Ovary (tissue), 9 donors: ENCODE results near the gene SPPL2C. TPM values are rescaled to one million over a fixed set of nuclear protein-coding genes. Genes with fewer than 3 reads are reported as not detected.

Experiments
- DNase-seq, 5 donors: peaks; one replicate each; pipeline ENCODE4 v3.0.0-alpha.2; 2019 to 2020
- H3K27ac ChIP-seq, 2 donors: fragments of 200-600 bp; one replicate each; pipeline versions ENCODE4 v1.5.1 to v1.8.0; 2019 to 2022
- H3K27me3 ChIP-seq: fragments of 200-600 bp; one replicate; pipeline ENCODE4 v1.8.0; 2022
- H3K36me3 ChIP-seq: fragments of 200-600 bp; sonication (generic); one replicate; pipeline ENCODE4 v1.5.1; 2019
- H3K4me1 ChIP-seq: one replicate; pipeline ENCODE4 v1.8.1; 2013; ENCODE audit warnings: mild to moderate bottlenecking, moderate library complexity; ENCODE audit not compliant: insufficient read depth
- H3K4me3 ChIP-seq: fragments of 200-600 bp; sonication (generic); one replicate; pipeline ENCODE4 v1.5.1; 2017
- H3K9me3 ChIP-seq, 2 donors: fragments of 200-600 bp in 1 of 2; sonication (generic) in 1 of 2; one replicate each; pipeline versions ENCODE4 v1.5.1 to v1.8.1; 2013 to 2019; ENCODE audit warnings: mild to moderate bottlenecking in 1 of 2, moderate library complexity in 1 of 2
- EP300 ChIP-seq: sonication (generic); formaldehyde crosslinking; IDR thresholded peaks from one replicate; pipeline ENCODE4 v1.6.1; 2017; ENCODE audit warnings: antibody characterized with exemption
- POLR2A ChIP-seq: fragments of 450-650 bp; IDR thresholded peaks from one replicate; pipeline ENCODE4 v1.6.1; 2017; ENCODE audit warnings: antibody characterized with exemption, mild to moderate bottlenecking, moderate library complexity
- WGBS, 3 donors: extraction: QIAGEN DNeasy Blood & Tissue Kit in 1 of 3; methylation state at CpG; one replicate each; pipeline versions ENCODE4 v1.1.5 to v1.1.7; 2013 to 2017; 5-methylcytosine and 5-hydroxymethylcytosine counted together
- intact Hi-C, 4 donors: fragments of 100-400 bp; cut with DNase I; formaldehyde crosslinking; loops; one replicate each; pipeline versions ENCODE4 v1.11.0 to v1.15.1; 2022 to 2023
- polyA plus RNA-seq, 2 donors: library from polyadenylated mRNA; stranded (reverse); fragments of 200-250 nt in 1 of 2; fragments of 350-450 nt in 1 of 2; fragmentation: Illumina TruSeq in 1 of 2; extraction: RNeasy Lipid Tissue Mini Kit (QIAGEN cat#74804) in 1 of 2; gene quantifications; one replicate each; pipeline ENCODE4 v1.2.3, GENCODE V29; 2013 to 2014
- total RNA-seq, 7 donors: library from RNA; depleted of rRNA in 2 of 7; stranded (reverse); fragments of >200 nt in 2 of 7; fragmentation: NEBNext Ultra II Directional in 3 of 7; extraction: Animal tissue kit (Norgen Biotek cat#: 25700) in 3 of 7; gene quantifications; one replicate each; pipeline versions ENCODE4 v1.1.0 to v1.2.4, GENCODE V29; 2016 to 2023
- TF ChIP-seq, protein P1 (sequence below), 3 donors: fragments of 450-650 bp in 2 of 3; fragments of 200-600 bp in 1 of 3; IDR thresholded peaks; one replicate each; pipeline versions ENCODE4 v1.5.1 to v1.8.0; 2016 to 2022; ENCODE audit warnings: antibody characterized with exemption in 3 of 3, mild to moderate bottlenecking in 1 of 3
- donor health status: DM: no; HTN: no; CAD: no; lungs with moderate emphysema.
- donor health status: DM: no; HTN: no; CAD: no.
- donor health status: Bipolar disorder and iron deficiency.
- donor health status: DM: yes; HTN: yes; CAD: no.
- donor health status: DM: no; HTN: no; CAD: no.
- donor health status: DM: yes; HTN: yes; CAD: no.

SPPL2C gene
- total and polyA plus RNA-seq, 9 donors: not detected

DNA sequence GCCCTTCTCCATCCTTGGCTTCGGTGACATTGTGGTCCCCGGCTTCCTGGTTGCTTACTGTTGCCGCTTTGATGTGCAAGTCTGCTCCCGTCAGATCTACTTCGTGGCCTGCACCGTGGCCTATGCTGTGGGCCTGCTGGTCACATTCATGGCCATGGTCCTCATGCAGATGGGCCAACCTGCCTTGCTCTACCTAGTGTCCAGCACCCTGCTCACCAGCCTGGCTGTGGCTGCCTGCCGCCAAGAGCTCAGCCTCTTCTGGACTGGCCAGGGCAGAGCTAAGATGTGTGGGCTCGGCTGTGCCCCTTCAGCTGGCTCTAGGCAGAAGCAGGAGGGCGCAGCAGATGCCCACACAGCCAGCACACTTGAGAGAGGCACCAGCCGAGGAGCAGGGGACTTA is 1.5 kb downstream of the SPPL2C start:
- DNase-seq: no peak
- WGBS, 3 donors: 85 to 92% (median 90%) methylated on average over 10 of the region's 10 CpGs
- H3K4me3 ChIP-seq: no peak overlapping the region
- H3K27ac ChIP-seq: no peak overlapping the region
- no peaks in the 10 kb centered on the region for H3K9me3 ChIP-seq
- no peaks in the 10 kb centered on the region for H3K36me3 ChIP-seq
- no peaks in the 10 kb centered on the region for H3K27me3 ChIP-seq
- TF ChIP-seq EP300: no peak
- intact Hi-C loops: no loop called here
- H3K4me1 ChIP-seq: no peaks in the 10 kb centered on the region

DNA sequence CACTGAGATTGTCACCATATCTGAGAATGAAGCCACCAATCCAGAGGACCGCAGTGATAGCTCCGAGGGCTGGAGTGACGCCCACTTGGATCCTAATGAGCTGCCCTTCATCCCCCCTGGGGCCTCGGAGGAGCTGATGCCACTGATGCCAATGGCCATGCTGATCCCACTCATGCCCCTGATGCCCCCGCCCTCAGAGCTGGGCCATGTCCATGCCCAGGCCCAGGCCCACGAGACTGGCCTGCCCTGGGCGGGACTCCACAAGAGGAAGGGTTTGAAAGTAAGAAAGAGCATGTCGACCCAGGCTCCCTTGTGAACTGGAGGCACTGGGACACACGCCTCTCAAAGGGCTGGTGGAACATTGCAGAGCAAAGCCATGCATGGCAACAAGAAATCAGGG is 2.0 kb downstream of the SPPL2C start:
- H3K9me3 ChIP-seq: no peaks in the 10 kb centered on the region
- no peaks in the 10 kb centered on the region for H3K36me3 ChIP-seq
- 79 to 84% (median 81%) methylated on average over 7 to 9 of the region's 9 CpGs for WGBS, 3 donors
- intact Hi-C loops: no loop called here
- no peaks in the 10 kb centered on the region for H3K4me1 ChIP-seq
- no peak for TF ChIP-seq POLR2A
- no peak for TF ChIP-seq EP300
- TF ChIP-seq, protein P1, sequence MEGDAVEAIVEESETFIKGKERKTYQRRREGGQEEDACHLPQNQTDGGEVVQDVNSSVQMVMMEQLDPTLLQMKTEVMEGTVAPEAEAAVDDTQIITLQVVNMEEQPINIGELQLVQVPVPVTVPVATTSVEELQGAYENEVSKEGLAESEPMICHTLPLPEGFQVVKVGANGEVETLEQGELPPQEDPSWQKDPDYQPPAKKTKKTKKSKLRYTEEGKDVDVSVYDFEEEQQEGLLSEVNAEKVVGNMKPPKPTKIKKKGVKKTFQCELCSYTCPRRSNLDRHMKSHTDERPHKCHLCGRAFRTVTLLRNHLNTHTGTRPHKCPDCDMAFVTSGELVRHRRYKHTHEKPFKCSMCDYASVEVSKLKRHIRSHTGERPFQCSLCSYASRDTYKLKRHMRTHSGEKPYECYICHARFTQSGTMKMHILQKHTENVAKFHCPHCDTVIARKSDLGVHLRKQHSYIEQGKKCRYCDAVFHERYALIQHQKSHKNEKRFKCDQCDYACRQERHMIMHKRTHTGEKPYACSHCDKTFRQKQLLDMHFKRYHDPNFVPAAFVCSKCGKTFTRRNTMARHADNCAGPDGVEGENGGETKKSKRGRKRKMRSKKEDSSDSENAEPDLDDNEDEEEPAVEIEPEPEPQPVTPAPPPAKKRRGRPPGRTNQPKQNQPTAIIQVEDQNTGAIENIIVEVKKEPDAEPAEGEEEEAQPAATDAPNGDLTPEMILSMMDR (IDR thresholded peaks at IDR 0.05): no peak
- no peak for DNase-seq
- no peak overlapping the region for H3K4me3 ChIP-seq
- H3K27ac ChIP-seq: no peak overlapping the region
- no peaks in the 10 kb centered on the region for H3K27me3 ChIP-seq

DNA sequence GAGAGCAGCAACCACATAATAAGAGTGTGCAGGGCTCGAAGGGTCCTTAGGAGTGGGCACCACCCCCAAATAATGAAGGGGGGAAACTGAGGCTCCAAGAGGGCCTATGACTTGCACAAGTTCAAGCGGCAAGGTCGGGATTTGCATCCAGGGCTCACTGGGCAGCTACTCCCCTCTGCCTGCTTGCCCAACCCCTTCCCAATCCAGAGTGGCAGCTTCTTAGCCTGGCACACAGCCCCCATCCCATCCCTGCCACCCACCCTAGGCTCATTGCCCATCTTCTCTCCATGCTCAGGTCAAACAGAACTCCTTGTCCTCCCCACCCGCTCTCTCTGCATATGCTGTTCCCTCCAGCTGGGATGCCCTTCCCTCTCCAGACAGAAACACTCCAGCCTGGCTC is 2.4 kb downstream of the SPPL2C start:
- Histone ChIP-seq H3K4me3 (no peak overlapping the region), H3K36me3 (no peaks in the 10 kb centered on the region), H3K27me3 (no peaks in the 10 kb centered on the region), H3K4me1 (no peaks in the 10 kb centered on the region), H3K9me3 (no peaks in the 10 kb centered on the region), H3K27ac (no peak overlapping the region)
- 89 to 97% (median 92%) methylated on average over 4 of the region's 4 CpGs for WGBS, 3 donors
- intact Hi-C loops: no loop called here
- DNase-seq: no peak
- no peak for TF ChIP-seq EP300
- TF ChIP-seq, protein P1 (IDR thresholded peaks at IDR 0.05): no peak
- no peak for TF ChIP-seq POLR2A

DNA sequence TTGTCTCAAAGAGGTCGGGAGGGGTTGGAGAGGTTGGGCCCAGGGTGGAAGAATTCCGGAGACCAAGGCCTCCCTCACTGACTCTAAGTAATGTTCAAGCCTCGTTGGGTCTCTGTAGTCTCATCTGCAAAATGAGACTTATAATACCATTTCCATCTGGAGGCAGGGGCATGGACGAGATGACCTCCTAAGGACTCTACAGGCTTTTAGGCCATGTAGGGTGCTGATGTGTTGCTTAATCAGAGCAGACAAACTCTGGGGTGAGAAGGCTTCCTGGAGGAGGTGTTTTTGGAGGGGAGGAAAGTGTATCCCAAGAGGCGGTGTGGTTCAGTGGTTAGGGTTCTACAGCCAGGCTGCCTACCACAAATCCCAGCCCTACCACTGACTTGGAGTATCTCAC is 3.1 kb downstream of the SPPL2C start:
- H3K27me3 ChIP-seq: no peaks in the 10 kb centered on the region
- no peaks in the 10 kb centered on the region for H3K9me3 ChIP-seq
- DNase-seq: no peak
- TF ChIP-seq EP300 (no peak), POLR2A (no peak)
- TF ChIP-seq, protein P1 (IDR thresholded peaks at IDR 0.05): no peak
- intact Hi-C loops: no loop called here
- H3K4me1 ChIP-seq: no peaks in the 10 kb centered on the region
- no peaks in the 10 kb centered on the region for H3K36me3 ChIP-seq
- H3K4me3 ChIP-seq: no peak overlapping the region
- H3K27ac ChIP-seq: no peak overlapping the region
- WGBS, 3 donors: 70 to 82% (median 80%) methylated on average over 5 of the region's 5 CpGs

DNA sequence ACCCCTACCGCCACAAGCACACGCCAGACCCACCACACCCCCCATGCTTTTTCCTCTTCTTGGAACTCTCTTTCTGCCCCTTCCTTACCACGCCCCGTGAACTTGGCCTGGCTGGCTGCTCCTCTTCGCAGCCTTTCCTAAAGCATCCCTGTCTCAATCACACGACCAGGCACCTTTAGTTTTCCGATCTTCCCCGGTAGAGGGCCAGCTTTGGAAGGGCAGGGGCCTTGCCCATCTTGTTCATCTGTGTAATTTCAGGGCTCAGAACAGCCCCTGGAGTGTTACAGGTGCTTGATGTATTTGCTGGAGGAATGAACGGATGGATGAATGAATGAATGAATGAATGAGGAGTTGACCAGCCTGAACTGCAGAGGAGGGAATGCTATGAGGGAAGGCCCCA is 3.7 kb downstream of the SPPL2C start:
- no peak for DNase-seq
- no peaks in the 10 kb centered on the region for H3K27me3 ChIP-seq
- no peak overlapping the region for H3K4me3 ChIP-seq
- no peaks in the 10 kb centered on the region for H3K4me1 ChIP-seq
- H3K36me3 ChIP-seq: no peaks in the 10 kb centered on the region
- no peak overlapping the region for H3K27ac ChIP-seq
- TF ChIP-seq, protein P1 (IDR thresholded peaks at IDR 0.05): no peak
- no peak for TF ChIP-seq EP300
- no peak for TF ChIP-seq POLR2A
- 87 to 90% (median 90%) methylated on average over 9 of the region's 9 CpGs for WGBS, 3 donors
- intact Hi-C loops: no loop called here
- no peaks in the 10 kb centered on the region for H3K9me3 ChIP-seq
